ENCODE measurements around the gene TNK1. TPM values are rescaled to one million over a fixed set of nuclear protein-coding genes. Genes with fewer than 3 reads are reported as not detected.

The TNK1 gene
- total and polyA plus RNA-seq, 8 donors, result 4.9 to 13.8 (median 6.6) TPM

DNA sequence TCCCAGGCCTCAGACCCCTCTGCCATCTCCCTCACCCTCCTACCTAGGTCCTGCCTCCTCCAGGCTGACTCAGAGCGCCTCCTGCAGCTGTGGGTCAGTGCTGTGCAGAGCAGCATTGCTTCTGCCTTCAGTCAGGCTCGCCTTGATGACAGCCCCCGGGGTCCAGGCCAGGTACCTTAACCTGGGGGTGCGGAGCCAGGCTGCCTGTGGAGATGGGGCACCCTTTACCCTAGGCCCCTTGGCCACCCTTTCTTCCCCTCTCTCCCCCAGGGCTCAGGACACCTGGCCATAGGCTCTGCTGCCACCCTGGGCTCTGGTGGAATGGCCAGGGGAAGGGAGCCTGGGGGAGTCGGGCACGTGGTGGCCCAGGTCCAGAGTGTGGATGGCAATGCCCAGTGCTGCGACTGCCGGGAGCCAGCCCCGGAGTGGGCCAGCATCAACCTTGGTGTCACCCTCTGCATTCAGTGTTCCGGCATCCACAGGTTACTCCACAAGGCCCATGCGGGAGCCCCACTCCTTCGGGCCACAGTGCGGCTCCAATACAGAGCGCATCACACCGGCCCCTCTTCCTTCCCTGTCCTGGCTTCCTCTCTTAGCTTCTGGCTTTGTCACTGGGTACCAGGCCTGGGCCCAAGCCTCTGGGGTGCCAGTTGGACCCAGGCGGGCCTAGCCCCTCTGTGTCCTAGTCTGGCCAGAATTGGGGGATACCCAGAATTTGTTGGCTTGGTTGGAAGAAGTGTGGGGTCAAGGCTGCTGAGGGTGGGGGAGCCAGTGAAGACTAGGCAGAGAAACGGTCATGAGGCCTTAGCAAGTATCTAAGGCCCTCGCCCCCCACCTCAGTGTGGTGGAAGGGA, 33.9 kb upstream of the TNK1 start:
- intact Hi-C loops (cut with DNase I), result loop anchor here in 1 of 3 donors (5.0 kb wide), 1 partner anchor 70 kb away; no protein-coding TSS in a partner anchor
- 46 to 56% methylated on average over 18 of the region's 18 CpGs for WGBS, 2 donors
- TF ChIP-seq, protein P1, sequence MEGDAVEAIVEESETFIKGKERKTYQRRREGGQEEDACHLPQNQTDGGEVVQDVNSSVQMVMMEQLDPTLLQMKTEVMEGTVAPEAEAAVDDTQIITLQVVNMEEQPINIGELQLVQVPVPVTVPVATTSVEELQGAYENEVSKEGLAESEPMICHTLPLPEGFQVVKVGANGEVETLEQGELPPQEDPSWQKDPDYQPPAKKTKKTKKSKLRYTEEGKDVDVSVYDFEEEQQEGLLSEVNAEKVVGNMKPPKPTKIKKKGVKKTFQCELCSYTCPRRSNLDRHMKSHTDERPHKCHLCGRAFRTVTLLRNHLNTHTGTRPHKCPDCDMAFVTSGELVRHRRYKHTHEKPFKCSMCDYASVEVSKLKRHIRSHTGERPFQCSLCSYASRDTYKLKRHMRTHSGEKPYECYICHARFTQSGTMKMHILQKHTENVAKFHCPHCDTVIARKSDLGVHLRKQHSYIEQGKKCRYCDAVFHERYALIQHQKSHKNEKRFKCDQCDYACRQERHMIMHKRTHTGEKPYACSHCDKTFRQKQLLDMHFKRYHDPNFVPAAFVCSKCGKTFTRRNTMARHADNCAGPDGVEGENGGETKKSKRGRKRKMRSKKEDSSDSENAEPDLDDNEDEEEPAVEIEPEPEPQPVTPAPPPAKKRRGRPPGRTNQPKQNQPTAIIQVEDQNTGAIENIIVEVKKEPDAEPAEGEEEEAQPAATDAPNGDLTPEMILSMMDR (IDR thresholded peaks at IDR 0.05), result no peak

DNA sequence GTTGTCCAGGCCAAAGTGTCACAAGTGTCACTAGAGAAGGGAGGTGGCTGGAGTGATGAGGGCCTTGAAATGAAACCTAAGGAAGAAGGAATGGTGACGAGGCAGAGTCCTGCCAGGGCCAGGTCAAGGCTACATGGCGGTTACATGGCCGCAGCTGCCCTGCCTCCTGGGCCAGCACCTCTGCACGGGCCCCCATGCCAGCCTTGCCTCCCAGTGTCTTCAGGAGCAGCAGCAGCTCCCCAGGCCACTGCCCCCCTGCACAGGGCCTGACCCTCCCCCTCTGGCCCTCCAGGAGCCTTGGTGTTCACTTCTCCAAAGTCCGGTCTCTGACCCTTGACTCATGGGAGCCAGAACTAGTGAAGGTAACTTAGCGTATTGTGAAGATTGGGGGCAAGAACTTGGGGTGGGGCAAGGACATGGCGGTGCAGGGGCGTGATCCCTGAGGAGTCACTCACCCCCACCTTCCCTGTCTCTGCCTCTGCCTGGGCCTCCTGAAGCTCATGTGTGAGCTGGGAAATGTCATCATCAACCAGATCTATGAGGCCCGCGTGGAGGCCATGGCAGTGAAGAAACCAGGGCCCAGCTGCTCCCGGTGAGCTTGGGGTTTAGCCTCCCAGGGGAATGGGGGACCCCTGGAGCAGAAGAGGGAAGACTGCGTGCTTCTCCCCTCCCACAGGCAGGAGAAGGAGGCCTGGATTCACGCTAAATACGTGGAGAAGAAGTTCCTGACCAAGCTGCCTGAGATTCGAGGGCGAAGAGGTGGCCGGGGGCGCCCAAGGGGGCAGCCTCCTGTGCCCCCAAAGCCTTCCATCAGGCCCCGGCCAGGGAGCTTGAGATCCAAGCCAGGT, 33.0 kb upstream of the TNK1 start:
- TF ChIP-seq, protein P1 (IDR thresholded peaks at IDR 0.05), result no peak
- 47 to 55% methylated on average over 17 to 19 of the region's 19 CpGs for whole genome bisulfite sequencing, 2 donors
- Histone ChIP-seq H3K27ac (no peak overlapping the region), H3K27me3 (no peaks in the 10 kb centered on the region), H3K36me3 (no peaks in the 10 kb centered on the region), H3K9me3 (no peaks in the 10 kb centered on the region), H3K4me1 (peaks cover 4 to 13% (median 7%) of the 10 kb centered on the region in 3 donors), H3K4me3 (no peak overlapping the region)
- ATAC-seq (no peak), DNase-seq (no peak), FAIRE-seq (no peak)
- intact Hi-C loops (cut with DNase I), result loop anchor here in 1 of 3 donors (5.0 kb wide), 1 partner anchor 71 kb away; no protein-coding TSS in a partner anchor

More for the DNA sequence above, 33.9 kb upstream of the TNK1 start:
- H3K4me3 ChIP-seq, result no peak overlapping the region
- H3K36me3 ChIP-seq, result no peaks in the 10 kb centered on the region
- FAIRE-seq, result no peak
- peak in 1 of 6 donors; percentile 46 for DNase-seq
- H3K27me3 ChIP-seq, result no peaks in the 10 kb centered on the region
- no peak overlapping the region for H3K27ac ChIP-seq
- H3K9me3 ChIP-seq, result no peaks in the 10 kb centered on the region
- no peak for ATAC-seq
- H3K4me1 ChIP-seq, result peaks cover 0 to 9% (median 7%) of the 10 kb centered on the region in 3 donors

- H3K36me3 ChIP-seq, result no peaks in the 10 kb centered on the region
These were observed 32.2 kb upstream of the TNK1 start for GRCh38 chr17:7348478-7349242.

More at GRCh38 chr17:7348478-7349242, 32.2 kb upstream of the TNK1 start:
- intact Hi-C loops (cut with DNase I), result loop anchor here in 1 of 3 donors (5.0 kb wide), 1 partner anchor 71 kb away; no protein-coding TSS in a partner anchor
- no peak overlapping the region for H3K4me3 ChIP-seq
- no peaks in the 10 kb centered on the region for H3K27me3 ChIP-seq
- peak in 3 of 6 donors; percentile 43 to 83 (median 63) for DNase-seq
- H3K27ac ChIP-seq, result no peak overlapping the region
- WGBS, 2 donors, result 54 to 55% methylated on average over 19 of the region's 19 CpGs
- no peak for ATAC-seq
- peaks cover 7 to 21% (median 8%) of the 10 kb centered on the region in 3 donors for H3K4me1 ChIP-seq
- TF ChIP-seq, protein P1 (IDR thresholded peaks at IDR 0.05), result no peak
- FAIRE-seq, result no peak
- H3K9me3 ChIP-seq, result no peaks in the 10 kb centered on the region
